ENCODE results near the gene SMAD6.

DNA sequence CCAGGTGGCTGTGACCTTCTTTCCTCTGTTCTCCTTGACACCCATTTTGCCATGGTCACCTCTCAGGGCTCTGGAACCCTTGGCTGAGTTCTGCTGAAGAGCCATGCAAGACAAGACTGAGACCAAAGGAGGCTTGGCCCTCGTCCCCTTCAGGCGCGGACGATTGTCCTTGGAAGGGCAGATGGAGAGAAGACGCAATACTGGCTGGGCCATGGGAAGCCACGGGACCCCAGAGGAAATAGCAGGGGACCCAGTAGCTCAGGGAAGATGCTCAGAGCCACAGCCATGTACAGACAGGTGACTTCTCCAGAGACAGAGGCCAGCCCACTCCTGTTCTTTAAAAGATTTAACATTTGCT, 125.6 kb downstream of the SMAD6 start:
- TF ChIP-seq SPI1 (IDR thresholded peaks at IDR 0.05; ENCODE audit: borderline replicate concordance, low read depth, low read length) (no peak), ZBTB17 (CRISPR knock-in tag; IDR thresholded peaks at IDR 0.05) (no peak), ZNF707 (CRISPR knock-in tag; conservative IDR thresholded peaks at IDR 0.05) (no peak), JUND (IDR thresholded peaks at IDR 0.05; ENCODE audit: borderline replicate concordance, low read depth, low read length) (no peak), JUND (tag; IDR thresholded peaks at IDR 0.05; ENCODE audit: borderline replicate concordance, low read depth, low read length) (no peak), RBBP5 (IDR thresholded peaks at IDR 0.05; ENCODE audit: borderline replicate concordance, insufficient read depth, low read length, poor library complexity, severe bottlenecking) (no peak), TCF7L2 (IDR thresholded peaks at IDR 0.05; ENCODE audit: low read depth, low read length) (no peak), HCFC1 (IDR thresholded peaks at IDR 0.05; ENCODE audit: low read depth, low read length) (no peak), GATAD2B (IDR thresholded peaks at IDR 0.05; ENCODE audit: borderline replicate concordance) (no peak), EP400 (IDR thresholded peaks at IDR 0.05) (no peak), ZNF140 (CRISPR knock-in tag; IDR thresholded peaks at IDR 0.05) (no peak)

Measured in K562 (cell line).